ENCODE measurements around the gene FCN3. TPM values are rescaled to one million over a fixed set of nuclear protein-coding genes. Genes with fewer than 3 reads are reported as not detected.
A peak's percentile ranks its signal among the peaks of the same experiment; 100 is the strongest.

FCN3 gene
- total and polyA plus RNA-seq, 9 of the 15 experiments (the other 6 are each of a cell fraction or from before 2014, with no cell fraction given), result 0.49 TPM; not detected in 8

- TF ChIP-seq ZBTB34 (CRISPR knock-in tag; IDR thresholded peaks at IDR 0.05) (no peak), HOMEZ (CRISPR knock-in tag; IDR thresholded peaks at IDR 0.05) (no peak), IRF1 (CRISPR knock-in tag; IDR thresholded peaks at IDR 0.05; ENCODE audit: borderline replicate concordance) (no peak), SREBF1 (IDR thresholded peaks at IDR 0.05; ENCODE audit: borderline replicate concordance, low read depth, low read length) (no peak), ZNF184 (CRISPR knock-in tag; IDR thresholded peaks at IDR 0.05) (no peak), TOE1 (IDR thresholded peaks at IDR 0.05; ENCODE audit: borderline replicate concordance) (no peak), TOE1 (CRISPR knock-in tag; IDR thresholded peaks at IDR 0.05; ENCODE audit: borderline replicate concordance, low read depth) (peak; percentile 81; the same call in 1 of the 2 replicates), ZNF668 (CRISPR knock-in tag; IDR thresholded peaks at IDR 0.05) (no peak), ZNF639 (CRISPR knock-in tag; conservative IDR thresholded peaks at IDR 0.05 in 1 of 2, IDR thresholded peaks at IDR 0.05 in 1 of 2) (0 out of 4 replicates have a peak, but pooled peaks of 1 of the 2 experiments have one; percentile 26), MYNN (IDR thresholded peaks at IDR 0.05) (peak; percentile 74; the same call in 1 of the 2 replicates), MYNN (CRISPR knock-in tag; IDR thresholded peaks at IDR 0.05) (no peak)
- TF ChIP-seq, protein P1, sequence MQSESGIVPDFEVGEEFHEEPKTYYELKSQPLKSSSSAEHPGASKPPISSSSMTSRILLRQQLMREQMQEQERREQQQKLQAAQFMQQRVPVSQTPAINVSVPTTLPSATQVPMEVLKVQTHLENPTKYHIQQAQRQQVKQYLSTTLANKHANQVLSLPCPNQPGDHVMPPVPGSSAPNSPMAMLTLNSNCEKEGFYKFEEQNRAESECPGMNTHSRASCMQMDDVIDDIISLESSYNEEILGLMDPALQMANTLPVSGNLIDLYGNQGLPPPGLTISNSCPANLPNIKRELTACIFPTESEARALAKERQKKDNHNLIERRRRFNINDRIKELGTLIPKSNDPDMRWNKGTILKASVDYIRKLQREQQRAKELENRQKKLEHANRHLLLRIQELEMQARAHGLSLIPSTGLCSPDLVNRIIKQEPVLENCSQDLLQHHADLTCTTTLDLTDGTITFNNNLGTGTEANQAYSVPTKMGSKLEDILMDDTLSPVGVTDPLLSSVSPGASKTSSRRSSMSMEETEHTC (IDR thresholded peaks at IDR 0.05), result no peak
- TF ChIP-seq, protein P2, sequence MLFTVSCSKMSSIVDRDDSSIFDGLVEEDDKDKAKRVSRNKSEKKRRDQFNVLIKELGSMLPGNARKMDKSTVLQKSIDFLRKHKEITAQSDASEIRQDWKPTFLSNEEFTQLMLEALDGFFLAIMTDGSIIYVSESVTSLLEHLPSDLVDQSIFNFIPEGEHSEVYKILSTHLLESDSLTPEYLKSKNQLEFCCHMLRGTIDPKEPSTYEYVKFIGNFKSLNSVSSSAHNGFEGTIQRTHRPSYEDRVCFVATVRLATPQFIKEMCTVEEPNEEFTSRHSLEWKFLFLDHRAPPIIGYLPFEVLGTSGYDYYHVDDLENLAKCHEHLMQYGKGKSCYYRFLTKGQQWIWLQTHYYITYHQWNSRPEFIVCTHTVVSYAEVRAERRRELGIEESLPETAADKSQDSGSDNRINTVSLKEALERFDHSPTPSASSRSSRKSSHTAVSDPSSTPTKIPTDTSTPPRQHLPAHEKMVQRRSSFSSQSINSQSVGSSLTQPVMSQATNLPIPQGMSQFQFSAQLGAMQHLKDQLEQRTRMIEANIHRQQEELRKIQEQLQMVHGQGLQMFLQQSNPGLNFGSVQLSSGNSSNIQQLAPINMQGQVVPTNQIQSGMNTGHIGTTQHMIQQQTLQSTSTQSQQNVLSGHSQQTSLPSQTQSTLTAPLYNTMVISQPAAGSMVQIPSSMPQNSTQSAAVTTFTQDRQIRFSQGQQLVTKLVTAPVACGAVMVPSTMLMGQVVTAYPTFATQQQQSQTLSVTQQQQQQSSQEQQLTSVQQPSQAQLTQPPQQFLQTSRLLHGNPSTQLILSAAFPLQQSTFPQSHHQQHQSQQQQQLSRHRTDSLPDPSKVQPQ (CRISPR knock-in tag; IDR thresholded peaks at IDR 0.05; ENCODE audit: borderline replicate concordance), result no peak
- TF ChIP-seq, protein P3, sequence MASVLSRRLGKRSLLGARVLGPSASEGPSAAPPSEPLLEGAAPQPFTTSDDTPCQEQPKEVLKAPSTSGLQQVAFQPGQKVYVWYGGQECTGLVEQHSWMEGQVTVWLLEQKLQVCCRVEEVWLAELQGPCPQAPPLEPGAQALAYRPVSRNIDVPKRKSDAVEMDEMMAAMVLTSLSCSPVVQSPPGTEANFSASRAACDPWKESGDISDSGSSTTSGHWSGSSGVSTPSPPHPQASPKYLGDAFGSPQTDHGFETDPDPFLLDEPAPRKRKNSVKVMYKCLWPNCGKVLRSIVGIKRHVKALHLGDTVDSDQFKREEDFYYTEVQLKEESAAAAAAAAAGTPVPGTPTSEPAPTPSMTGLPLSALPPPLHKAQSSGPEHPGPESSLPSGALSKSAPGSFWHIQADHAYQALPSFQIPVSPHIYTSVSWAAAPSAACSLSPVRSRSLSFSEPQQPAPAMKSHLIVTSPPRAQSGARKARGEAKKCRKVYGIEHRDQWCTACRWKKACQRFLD (CRISPR knock-in tag; IDR thresholded peaks at IDR 0.05), result no peak
Observed at GRCh38 chr1:27342778-27343638, 31.6 kb downstream of the FCN3 start (continued).
